Spleen (tissue), 11 donors: ENCODE measurements around the gene OR8D2. TPM values are rescaled to one million over a fixed set of nuclear protein-coding genes. Genes with fewer than 3 reads are reported as not detected.

Source experiments
- DNase-seq: peaks from one replicate; pipeline ENCODE4 v3.0.0-alpha.2; 2020
- H3K27ac ChIP-seq, 8 donors: fragments of 200-600 bp; sonication (generic) in 7 of 8; 1 replicate in 4 of 8; 2 replicates in 4 of 8; pipeline versions ENCODE4 v1.5.0 to v1.8.0; 2016 to 2021; ENCODE audit warnings: inconsistent platforms in 4 of 8, mild to moderate bottlenecking in 4 of 8, moderate library complexity in 1 of 8
- H3K27me3 ChIP-seq, 7 donors: fragments of 200-600 bp; sonication (generic) in 6 of 7; replicated peaks in 1 of 7; 1 replicate in 4 of 7; 2 replicates in 3 of 7; pipeline versions ENCODE4 v1.5.0 to v1.8.0; 2016 to 2021; ENCODE audit warnings: inconsistent platforms in 3 of 7, mild to moderate bottlenecking in 1 of 7
- H3K36me3 ChIP-seq, 6 donors: fragments of 200-600 bp; sonication (generic) in 5 of 6; 1 replicate in 4 of 6; 2 replicates in 2 of 6; pipeline versions ENCODE4 v1.5.0 to v1.8.0; 2016 to 2021; ENCODE audit warnings: inconsistent platforms in 2 of 6
- H3K4me1 ChIP-seq, 6 donors: fragments of 200-600 bp; sonication (generic) in 5 of 6; 1 replicate in 3 of 6; 2 replicates in 3 of 6; pipeline versions ENCODE4 v1.5.0 to v1.8.0; 2016 to 2021; ENCODE audit warnings: inconsistent platforms in 3 of 6
- H3K4me3 ChIP-seq, 8 donors: fragments of 200-600 bp; sonication (generic) in 7 of 8; 1 replicate in 4 of 8; 2 replicates in 4 of 8; pipeline versions ENCODE4 v1.5.0 to v1.8.0; 2016 to 2021; ENCODE audit warnings: inconsistent platforms in 4 of 8, mild to moderate bottlenecking in 4 of 8, moderate library complexity in 2 of 8
- H3K9me3 ChIP-seq, 8 donors: fragments of 200-600 bp; sonication (generic) in 7 of 8; 1 replicate in 4 of 8; 2 replicates in 4 of 8; pipeline versions ENCODE4 v1.5.0 to v1.8.0; 2016 to 2021; ENCODE audit warnings: inconsistent platforms in 4 of 8
- CTCF ChIP-seq, 11 experiments: fragments of 200-600 bp in 7 of 11; fragments of 450-650 bp in 4 of 11; sonication (generic) in 4 of 11; IDR thresholded peaks in 8 of 11; conservative IDR thresholded peaks in 3 of 11; 1 replicate in 7 of 11; 2 replicates in 4 of 11; pipeline versions ENCODE4 v1.4.0 to v1.8.0; 2016 to 2021; ENCODE audit warnings: antibody characterized with exemption in 11 of 11, inconsistent platforms in 4 of 11, mild to moderate bottlenecking in 1 of 11
- POLR2A ChIP-seq, 3 donors: fragments of 450-650 bp; IDR thresholded peaks; one replicate each; pipeline ENCODE4 v1.5.1; 2017; ENCODE audit warnings: antibody characterized with exemption in 3 of 3, mild to moderate bottlenecking in 1 of 3
- POLR2AphosphoS5 ChIP-seq, 3 donors: sonication (generic); formaldehyde crosslinking; IDR thresholded peaks; one replicate each; pipeline ENCODE4 v1.5.1; 2017; ENCODE audit warnings: antibody characterized with exemption in 3 of 3
- WGBS, 5 donors: extraction: QIAGEN DNeasy Blood & Tissue Kit in 3 of 5; methylation state at CpG; one replicate each; pipeline versions ENCODE4 v1.1.5 to v1.1.7; 2013 to 2018; 5-methylcytosine and 5-hydroxymethylcytosine counted together
- intact Hi-C: fragments of 100-400 bp; cut with DNase I; formaldehyde crosslinking; loops from one replicate; pipeline ENCODE4 v1.15.0; 2023; ENCODE audit warnings: low total_unique reads
- polyA plus RNA-seq, 3 donors: library from polyadenylated mRNA; stranded (reverse); fragments of 200-250 nt; gene quantifications; one replicate each; pipeline ENCODE4 v1.2.1, GENCODE V29; 2013
- total RNA-seq, 7 donors: library from RNA; depleted of rRNA in 3 of 7; stranded (reverse); fragments of >200 nt in 3 of 7; fragmentation: NEBNext Ultra II Directional in 4 of 7; extraction: Animal tissue kit (Norgen Biotek cat#: 25700) in 4 of 7; gene quantifications; one replicate each; pipeline versions ENCODE4 v1.1.0 to v1.2.1, GENCODE V29; 2016 to 2021
- donor health status: healthy with polysubstance abuse.
- donor health status: DM: no; HTN: no; CAD: no; lungs with moderate emphysema.
- donor health status: DM: no; HTN: no; CAD: no.
- donor health status: Bipolar disorder and iron deficiency.
- donor health status: healthy.
- donor health status: DM: no; HTN: no; CAD: no.
- donor health status: DM: yes; HTN: yes; CAD: no.

The OR8D2 gene
- total and polyA plus RNA-seq, 10 donors, result not detected

GRCh38 chr11:124311670-124312069 is 8.3 kb downstream of the OR8D2 start:
- intact Hi-C loops, result no loop called here
- no peaks in the 10 kb centered on the region for H3K27me3 ChIP-seq
- H3K27ac ChIP-seq, result no peak overlapping the region
- H3K9me3 ChIP-seq, result no peaks in the 10 kb centered on the region
- no peaks in the 10 kb centered on the region for H3K4me1 ChIP-seq
- TF ChIP-seq CTCF (IDR thresholded peaks at IDR 0.05 in 8 of 11, conservative IDR thresholded peaks at IDR 0.05 in 3 of 11), result no peak
- no peak for TF ChIP-seq POLR2A (IDR thresholded peaks at IDR 0.05)
- no peak for TF ChIP-seq POLR2AphosphoS5 (IDR thresholded peaks at IDR 0.05)
- DNase-seq, result no peak
- H3K4me3 ChIP-seq, result no peak overlapping the region
- no peaks in the 10 kb centered on the region for H3K36me3 ChIP-seq

DNA sequence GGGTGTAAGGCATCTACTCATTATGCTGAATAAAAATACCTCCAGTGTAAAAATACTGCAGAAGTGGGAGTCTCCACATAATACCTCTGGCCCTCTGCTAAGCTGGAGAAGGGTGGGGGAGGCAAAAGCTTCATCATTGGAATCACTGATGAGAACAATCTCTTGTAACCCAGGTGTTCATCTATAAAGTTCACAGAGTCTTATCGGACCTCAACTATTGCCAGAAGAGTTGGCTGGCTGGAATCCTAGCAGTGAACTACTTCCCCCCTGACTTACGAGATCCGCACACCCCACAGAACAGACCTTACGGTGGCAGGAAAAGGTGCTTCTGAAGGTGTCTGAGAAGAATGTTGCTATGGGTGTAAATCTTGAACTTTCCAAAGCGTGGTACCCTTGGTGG is 8.7 kb downstream of the OR8D2 start:
- DNase-seq, result no peak
- Histone ChIP-seq H3K36me3 (no peaks in the 10 kb centered on the region), H3K4me3 (no peak overlapping the region), H3K27me3 (no peaks in the 10 kb centered on the region), H3K9me3 (no peaks in the 10 kb centered on the region), H3K27ac (no peak overlapping the region), H3K4me1 (no peaks in the 10 kb centered on the region)
- intact Hi-C loops, result no loop called here
- TF ChIP-seq POLR2A (IDR thresholded peaks at IDR 0.05) (no peak), CTCF (IDR thresholded peaks at IDR 0.05 in 8 of 11, conservative IDR thresholded peaks at IDR 0.05 in 3 of 11) (no peak), POLR2AphosphoS5 (IDR thresholded peaks at IDR 0.05) (no peak)
- whole genome bisulfite sequencing, 5 donors, result 77 to 85% (median 84%) methylated on average over 5 of the region's 5 CpGs

DNA sequence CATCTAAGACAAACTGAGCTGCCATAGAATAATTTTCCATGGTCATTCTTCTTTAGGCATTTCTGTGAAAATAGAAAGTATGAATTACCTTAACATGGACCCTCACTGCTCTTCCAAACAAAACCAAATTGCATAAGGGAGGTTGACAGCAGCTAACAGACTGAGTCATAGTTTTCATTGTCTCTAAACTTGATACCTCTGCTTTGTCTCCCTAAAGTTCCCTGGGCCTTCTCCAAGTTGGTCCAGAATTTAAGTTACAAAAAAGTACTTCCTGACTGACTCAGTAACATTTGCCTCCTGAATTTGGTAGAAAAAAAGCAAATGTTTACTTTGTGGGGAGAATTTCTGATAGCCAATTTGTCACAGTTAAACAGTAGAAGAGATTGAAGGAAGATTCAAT is 9.3 kb downstream of the OR8D2 start:
- intact Hi-C loops, result no loop called here
- TF ChIP-seq POLR2A (IDR thresholded peaks at IDR 0.05) (no peak), POLR2AphosphoS5 (IDR thresholded peaks at IDR 0.05) (no peak), CTCF (IDR thresholded peaks at IDR 0.05 in 8 of 11, conservative IDR thresholded peaks at IDR 0.05 in 3 of 11) (no peak)
- Histone ChIP-seq H3K27ac (no peak overlapping the region), H3K27me3 (no peaks in the 10 kb centered on the region), H3K36me3 (no peaks in the 10 kb centered on the region), H3K4me1 (no peaks in the 10 kb centered on the region), H3K9me3 (no peaks in the 10 kb centered on the region), H3K4me3 (no peak overlapping the region)
- no peak for DNase-seq

GRCh38 chr11:124307093-124307492 is 12.9 kb downstream of the OR8D2 start:
- no peak for DNase-seq
- Histone ChIP-seq H3K4me3 (no peak overlapping the region), H3K27me3 (no peaks in the 10 kb centered on the region), H3K9me3 (no peaks in the 10 kb centered on the region), H3K36me3 (no peaks in the 10 kb centered on the region), H3K4me1 (no peaks in the 10 kb centered on the region), H3K27ac (no peak overlapping the region)
- no peak for TF ChIP-seq POLR2AphosphoS5 (IDR thresholded peaks at IDR 0.05)
- TF ChIP-seq POLR2A (IDR thresholded peaks at IDR 0.05), result no peak
- no peak for TF ChIP-seq CTCF (IDR thresholded peaks at IDR 0.05 in 8 of 11, conservative IDR thresholded peaks at IDR 0.05 in 3 of 11)
- intact Hi-C loops, result no loop called here
